Measurements from ENCODE around the gene TEX13B. TPM values are rescaled to one million over a fixed set of nuclear protein-coding genes. Genes with fewer than 3 reads are reported as not detected.
"Not testable (repeated sequence)": the region's sequence is repeated elsewhere in the genome, so short reads cannot be mapped to it uniquely, and the experiment has no call there.

TEX13B gene
- polyA plus RNA-seq, 2 donors = not detected

GRCh38 chrX:107955337-107955736 is 26.8 kb downstream of the TEX13B start:
- H3K27me3 ChIP-seq (ENCODE audit: control insufficient read depth in 1 of 2, insufficient read depth in 2 of 2, low read length in 2 of 2); H3K4me3 ChIP-seq (ENCODE audit: low read depth in 1 of 2, low read length in 2 of 2); H3K4me1 ChIP-seq (ENCODE audit: control insufficient read depth in 2 of 2, insufficient read depth in 2 of 2, low read length in 1 of 2); H3K9me3 ChIP-seq (ENCODE audit: control insufficient read depth in 2 of 2, insufficient read depth in 1 of 2, low read depth in 1 of 2, low read length in 1 of 2); H3K36me3 ChIP-seq (ENCODE audit: control insufficient read depth in 2 of 2, insufficient read depth in 2 of 2, low read length in 1 of 2); H3K27ac ChIP-seq (ENCODE audit: low read depth in 2 of 2, low read length in 1 of 2): not testable (repeated sequence)

- Histone ChIP-seq H3K9me3 (ENCODE audit: control insufficient read depth in 2 of 2, insufficient read depth in 1 of 2, low read depth in 1 of 2, low read length in 1 of 2) (no peaks in the 10 kb centered on the region), H3K36me3 (ENCODE audit: control insufficient read depth in 2 of 2, insufficient read depth in 2 of 2, low read length in 1 of 2) (no peaks in the 10 kb centered on the region), H3K4me1 (ENCODE audit: control insufficient read depth in 2 of 2, insufficient read depth in 2 of 2, low read length in 1 of 2) (peaks cover 0 to 2% of the 10 kb centered on the region in 2 donors), H3K27me3 (ENCODE audit: control insufficient read depth in 1 of 2, insufficient read depth in 2 of 2, low read length in 2 of 2) (no peaks in the 10 kb centered on the region), H3K4me3 (ENCODE audit: low read depth in 1 of 2, low read length in 2 of 2) (no peak overlapping the region), H3K27ac (ENCODE audit: low read depth in 2 of 2, low read length in 1 of 2) (no peak overlapping the region)
- 63 to 70% methylated on average over 3 of the region's 3 CpGs for WGBS, 2 donors
These were observed 42.1 kb downstream of the TEX13B start for GRCh38 chrX:107940095-107940494.

DNA sequence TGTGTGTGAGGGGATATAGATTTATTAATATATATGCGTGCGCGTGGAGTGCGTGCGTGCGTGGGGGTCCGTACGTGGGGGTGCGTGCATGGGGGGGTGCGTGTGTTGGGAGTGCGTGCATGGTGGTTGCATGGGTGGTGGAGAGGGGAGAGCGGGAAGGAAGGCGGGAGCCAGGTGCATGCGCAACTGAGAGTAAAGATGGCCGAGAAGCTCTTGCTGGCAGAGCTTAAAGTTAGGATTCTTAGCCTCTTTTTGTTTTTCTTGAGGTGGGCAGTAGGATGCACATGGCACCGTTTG is 45.8 kb downstream of the TEX13B start:
- Histone ChIP-seq H3K27ac (ENCODE audit: low read depth in 2 of 2, low read length in 1 of 2) (no peak overlapping the region), H3K9me3 (ENCODE audit: control insufficient read depth in 2 of 2, insufficient read depth in 1 of 2, low read depth in 1 of 2, low read length in 1 of 2) (no peaks in the 10 kb centered on the region), H3K4me3 (ENCODE audit: low read depth in 1 of 2, low read length in 2 of 2) (peak overlapping the region in 1 of 2 donors; percentile 41), H3K36me3 (ENCODE audit: control insufficient read depth in 2 of 2, insufficient read depth in 2 of 2, low read length in 1 of 2) (no peaks in the 10 kb centered on the region), H3K27me3 (ENCODE audit: control insufficient read depth in 1 of 2, insufficient read depth in 2 of 2, low read length in 2 of 2) (no peaks in the 10 kb centered on the region), H3K4me1 (ENCODE audit: control insufficient read depth in 2 of 2, insufficient read depth in 2 of 2, low read length in 1 of 2) (peaks cover 0 to 2% of the 10 kb centered on the region in 2 donors)
- 35 to 52% methylated on average over 16 of the region's 16 CpGs for WGBS, 2 donors

DNA sequence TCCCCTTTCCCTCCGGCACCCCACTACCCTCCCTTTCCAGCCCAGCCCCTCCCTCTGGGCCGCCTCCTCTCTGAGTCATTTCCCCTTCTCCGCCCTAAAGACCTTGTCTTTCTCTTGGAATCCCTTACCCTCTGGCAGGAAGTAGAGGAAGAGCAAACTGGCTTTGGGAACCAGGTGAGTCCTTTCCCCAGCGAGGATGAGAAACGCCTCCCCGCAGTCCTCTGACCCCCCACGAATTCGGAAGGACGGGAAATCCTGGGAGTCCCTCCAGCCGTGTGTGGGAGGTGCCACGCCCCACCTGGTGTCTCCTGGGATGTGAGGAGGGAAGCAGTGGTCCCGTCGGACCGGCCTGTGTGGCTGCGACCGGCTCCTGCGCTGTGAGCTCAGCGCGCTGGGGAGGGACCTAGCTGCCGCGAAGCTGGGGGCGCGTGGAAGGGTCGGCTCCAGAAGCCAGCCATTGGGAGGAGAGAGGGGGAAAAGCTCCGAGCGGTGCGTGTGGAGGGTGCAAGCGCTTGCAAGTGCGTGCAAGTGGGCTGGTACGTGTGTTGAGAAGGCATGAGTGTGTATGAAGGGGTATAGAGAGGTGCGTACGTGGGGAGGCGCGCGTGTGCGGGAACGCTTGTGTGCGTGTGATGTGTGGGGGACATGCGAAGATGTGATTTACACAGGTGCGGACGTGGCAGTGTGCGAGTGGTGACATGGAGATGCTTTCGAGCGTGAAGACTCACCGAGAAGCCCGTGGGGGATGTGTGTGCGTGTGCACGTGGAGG is 46.3 kb downstream of the TEX13B start:
- 8 to 36% methylated on average over 48 of the region's 48 CpGs for WGBS, 2 donors
- Histone ChIP-seq H3K4me3 (ENCODE audit: low read depth in 1 of 2, low read length in 2 of 2) (peak overlapping the region; percentile 41 to 49), H3K9me3 (ENCODE audit: control insufficient read depth in 2 of 2, insufficient read depth in 1 of 2, low read depth in 1 of 2, low read length in 1 of 2) (no peaks in the 10 kb centered on the region)

DNA sequence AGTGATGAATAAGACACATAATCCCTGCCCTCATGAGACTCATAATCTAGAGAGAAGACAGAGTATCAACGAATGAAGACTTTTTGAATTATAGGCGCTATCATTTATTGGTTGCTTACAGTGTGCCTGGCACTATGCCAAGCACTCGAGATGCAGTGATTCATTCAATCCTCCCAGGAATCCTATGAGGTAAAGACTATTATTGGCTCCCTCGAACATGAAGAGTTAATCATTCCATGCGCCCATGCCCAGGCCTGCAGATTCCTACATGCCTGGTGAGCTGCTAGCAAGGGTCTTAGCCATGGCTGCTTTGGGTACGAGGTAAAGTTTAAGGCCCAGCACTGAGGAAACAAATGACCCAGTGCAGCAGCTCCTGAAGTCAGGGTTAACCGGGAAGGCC is 47.0 kb downstream of the TEX13B start:
- H3K27me3 ChIP-seq (ENCODE audit: control insufficient read depth in 1 of 2, insufficient read depth in 2 of 2, low read length in 2 of 2) = no peaks in the 10 kb centered on the region
- H3K4me1 ChIP-seq (ENCODE audit: control insufficient read depth in 2 of 2, insufficient read depth in 2 of 2, low read length in 1 of 2) = peaks cover 0 to 2% of the 10 kb centered on the region in 2 donors
- WGBS, 2 donors = 27 to 46% methylated on average over 7 of the region's 7 CpGs
- H3K4me3 ChIP-seq (ENCODE audit: low read depth in 1 of 2, low read length in 2 of 2) = peak overlapping the region; percentile 41 to 49
- H3K36me3 ChIP-seq (ENCODE audit: control insufficient read depth in 2 of 2, insufficient read depth in 2 of 2, low read length in 1 of 2) = no peaks in the 10 kb centered on the region
- H3K9me3 ChIP-seq (ENCODE audit: control insufficient read depth in 2 of 2, insufficient read depth in 1 of 2, low read depth in 1 of 2, low read length in 1 of 2) = no peaks in the 10 kb centered on the region
- H3K27ac ChIP-seq (ENCODE audit: low read depth in 2 of 2, low read length in 1 of 2) = no peak overlapping the region

More for the DNA sequence above, 46.3 kb downstream of the TEX13B start:
- no peaks in the 10 kb centered on the region for H3K27me3 ChIP-seq (ENCODE audit: control insufficient read depth in 1 of 2, insufficient read depth in 2 of 2, low read length in 2 of 2)
- H3K27ac ChIP-seq (ENCODE audit: low read depth in 2 of 2, low read length in 1 of 2) = no peak overlapping the region
- peaks cover 0 to 2% of the 10 kb centered on the region in 2 donors for H3K4me1 ChIP-seq (ENCODE audit: control insufficient read depth in 2 of 2, insufficient read depth in 2 of 2, low read length in 1 of 2)
- H3K36me3 ChIP-seq (ENCODE audit: control insufficient read depth in 2 of 2, insufficient read depth in 2 of 2, low read length in 1 of 2) = no peaks in the 10 kb centered on the region

GRCh38 chrX:107934262-107934661 is 47.9 kb downstream of the TEX13B start:
- Histone ChIP-seq H3K4me3 (ENCODE audit: low read depth in 1 of 2, low read length in 2 of 2) (no peak overlapping the region), H3K36me3 (ENCODE audit: control insufficient read depth in 2 of 2, insufficient read depth in 2 of 2, low read length in 1 of 2) (no peaks in the 10 kb centered on the region), H3K27ac (ENCODE audit: low read depth in 2 of 2, low read length in 1 of 2) (no peak overlapping the region), H3K27me3 (ENCODE audit: control insufficient read depth in 1 of 2, insufficient read depth in 2 of 2, low read length in 2 of 2) (peaks cover 0 to 2% of the 10 kb centered on the region in 2 donors), H3K4me1 (ENCODE audit: control insufficient read depth in 2 of 2, insufficient read depth in 2 of 2, low read length in 1 of 2) (peaks cover 0 to 2% of the 10 kb centered on the region in 2 donors), H3K9me3 (ENCODE audit: control insufficient read depth in 2 of 2, insufficient read depth in 1 of 2, low read depth in 1 of 2, low read length in 1 of 2) (no peaks in the 10 kb centered on the region)
- WGBS, 2 donors = 89 to 100% methylated on average over 1 of the region's 1 CpG

Other genes with a start within 250 kb of the TEX13B start
- gene TSC22D3, start 206.6 kb downstream of the TEX13B start, polyA plus RNA-seq = 10 to 100 TPM; 62.5 to 64.5 TPM
- gene NCBP2L, start 204.6 kb downstream of the TEX13B start, polyA plus RNA-seq = under 1 TPM in 1 of 2 donors, not detected in 1; 0.02 TPM
- gene MID2, start 156.5 kb downstream of the TEX13B start, polyA plus RNA-seq = 1 to 10 TPM; 3.3 to 7.9 TPM
- gene VSIG1, start 62.7 kb upstream of the TEX13B start, polyA plus RNA-seq = under 1 TPM; 0.27 to 0.47 TPM
- 10 to 100 TPM; 35.9 to 39.4 TPM for gene PSMD10, start 109.2 kb upstream of the TEX13B start, polyA plus RNA-seq
- 1 to 10 TPM; 8.9 to 9.6 TPM for gene ATG4A, start 109.4 kb upstream of the TEX13B start, polyA plus RNA-seq